ENCODE data around the gene REC114. TPM values are rescaled to one million over a fixed set of nuclear protein-coding genes. Genes with fewer than 3 reads are reported as not detected.

Gene REC114
- total and polyA plus RNA-seq, 2 experiments from 2014 or later, result not detected

GRCh38 chr15:73397461-73397860, 45.5 kb upstream of the REC114 start:
- Mint-ChIP-seq H3K27ac (no peak overlapping the region), H3K4me1 (peaks cover 31% of the 10 kb centered on the region), H3K36me3 (ENCODE audit: low read depth) (no peaks in the 10 kb centered on the region), H3K4me3 (no peak overlapping the region), H3K27me3 (ENCODE audit: insufficient read depth, low read depth, poor library complexity) (peaks cover 4% of the 10 kb centered on the region), H3K9me3 (no peaks in the 10 kb centered on the region; the same call in 2 of the 3 replicates)
- no peaks in the 10 kb centered on the region for H4K20me1 ChIP-seq (replicated peaks; ENCODE audit: insufficient read depth)
- H3K27ac ChIP-seq (ENCODE audit: low read depth), result no peak overlapping the region
- H3K36me3 ChIP-seq (ENCODE audit: insufficient read depth), result no peaks in the 10 kb centered on the region
- no peak for DNase-seq (ENCODE audit: low spot score)
- no peak overlapping the region for H3K4me3 ChIP-seq
- TF ChIP-seq EZH2phosphoT487 (IDR thresholded peaks at IDR 0.05; ENCODE audit: unreplicated experiment) (no peak), REST (IDR thresholded peaks at IDR 0.05; ENCODE audit: unreplicated experiment) (no peak), ZNF462 (CRISPR knock-in tag; IDR thresholded peaks at IDR 0.05) (no peak), STAT1 (IDR thresholded peaks at IDR 0.05; ENCODE audit: unreplicated experiment) (no peak), EZH2 (IDR thresholded peaks at IDR 0.05; ENCODE audit: low read depth, unreplicated experiment) (no peak), CTCF (conservative IDR thresholded peaks at IDR 0.05; ENCODE audit: low read depth in 2 of 2) (no peak), ETS1 (IDR thresholded peaks at IDR 0.05) (no peak), POLR2AphosphoS5 (IDR thresholded peaks at IDR 0.05; ENCODE audit: low read depth) (no peak), CREB1 (CRISPR knock-in tag; IDR thresholded peaks at IDR 0.05; ENCODE audit: low read depth) (no peak), ZNF114 (CRISPR knock-in tag; IDR thresholded peaks at IDR 0.05) (no peak), ZNF331 (CRISPR knock-in tag; IDR thresholded peaks at IDR 0.05; ENCODE audit: low read depth) (no peak)
- ATAC-seq, result peak; percentile 24; the same call in 2 of the 3 replicates
- H3K79me2 ChIP-seq (replicated peaks; ENCODE audit: insufficient read depth), result no peaks in the 10 kb centered on the region
- peak overlapping the region; percentile 94 for H2AFZ ChIP-seq
- H3K27me3 ChIP-seq (ENCODE audit: insufficient read depth), result no peaks in the 10 kb centered on the region
- peak overlapping the region; percentile 51 for H3K4me2 ChIP-seq
- H3F3A ChIP-seq (replicated peaks; ENCODE audit: low read depth), result no peaks in the 10 kb centered on the region
- no peaks in the 10 kb centered on the region for H3K9me2 ChIP-seq (ENCODE audit: insufficient read depth)
- peaks cover 18% of the 10 kb centered on the region for H3K4me1 ChIP-seq (ENCODE audit: insufficient read depth)
